HG03196 (cell line): Measurements from ENCODE around the gene SULT1A2.
"Not testable (repeated sequence)": the region's sequence is repeated elsewhere in the genome, so short reads cannot be mapped to it uniquely, and the experiment has no call there.

Source experiments
- ATAC-seq: cut with Tn5 transposase; IDR thresholded peaks from one replicate; pipeline ENCODE4 v1.9.1; 2021; ENCODE audit not compliant: unreplicated experiment

The SULT1A2 gene

DNA sequence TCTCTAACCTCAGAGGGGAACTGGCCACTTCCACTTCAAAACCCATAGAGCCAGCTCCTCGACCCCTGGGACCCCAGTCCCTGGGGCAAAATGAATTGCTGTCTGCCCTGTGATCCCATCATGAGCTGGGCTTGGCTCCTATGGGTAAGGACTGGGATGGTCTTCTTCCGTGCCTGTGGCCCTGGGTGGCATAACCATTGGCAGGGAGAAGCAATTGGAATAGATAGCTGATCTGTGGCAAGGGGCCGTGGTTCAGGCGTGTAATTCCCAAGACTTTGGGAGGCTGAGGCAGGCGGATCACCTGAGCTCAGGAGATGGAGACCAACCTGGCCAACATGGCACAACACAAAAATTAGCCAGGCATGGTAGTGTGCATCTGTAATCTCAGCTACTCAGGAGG, 4.3 kb downstream of the SULT1A2 start:
- ATAC-seq: no peak

GRCh38 chr16:28591355-28591754, 5.5 kb downstream of the SULT1A2 start:
- ATAC-seq: no peak

- no peak for ATAC-seq
These were observed 6.2 kb downstream of the SULT1A2 start for GRCh38 chr16:28590384-28591340.

DNA sequence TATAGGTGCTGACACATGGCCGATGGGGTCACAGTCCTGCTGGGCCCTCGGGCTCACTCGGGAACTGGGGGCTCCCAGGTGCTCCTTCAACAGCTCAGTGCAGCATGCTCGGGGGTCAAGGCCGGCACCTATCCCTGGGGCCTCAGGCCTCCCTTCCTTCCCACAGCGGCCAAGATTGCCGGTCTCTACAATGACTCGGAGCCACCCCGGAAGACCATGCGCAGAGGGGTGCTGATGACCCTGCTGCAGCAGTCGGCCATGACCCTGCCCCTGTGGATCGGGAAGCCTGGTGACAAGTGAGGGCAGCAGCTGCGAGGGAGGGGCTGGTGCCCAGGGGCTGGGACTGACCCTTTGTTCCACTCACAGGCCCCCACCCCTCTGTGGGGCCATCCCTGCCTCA, 6.9 kb downstream of the SULT1A2 start:
- ATAC-seq: no peak

DNA sequence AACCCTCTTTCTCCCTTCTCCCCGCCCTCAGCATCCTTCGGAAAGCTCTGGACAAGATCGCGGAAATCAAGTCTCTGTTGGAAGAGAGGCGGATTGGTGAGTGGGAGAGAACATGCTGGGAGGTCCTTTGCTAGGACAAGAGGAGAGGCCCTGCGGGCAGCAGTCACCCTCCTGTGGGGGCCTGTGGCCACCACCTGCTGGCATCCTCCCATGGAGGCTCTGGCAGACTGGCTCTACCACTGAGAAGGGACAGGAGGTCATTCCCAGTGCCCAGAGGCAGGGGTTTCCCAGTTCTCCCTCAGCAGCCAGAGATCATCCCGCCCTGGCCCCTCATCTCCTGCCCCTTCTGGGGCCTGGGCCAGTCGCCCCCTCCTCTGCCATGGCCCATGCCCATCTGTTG, 7.8 kb downstream of the SULT1A2 start:
- no peak for ATAC-seq

DNA sequence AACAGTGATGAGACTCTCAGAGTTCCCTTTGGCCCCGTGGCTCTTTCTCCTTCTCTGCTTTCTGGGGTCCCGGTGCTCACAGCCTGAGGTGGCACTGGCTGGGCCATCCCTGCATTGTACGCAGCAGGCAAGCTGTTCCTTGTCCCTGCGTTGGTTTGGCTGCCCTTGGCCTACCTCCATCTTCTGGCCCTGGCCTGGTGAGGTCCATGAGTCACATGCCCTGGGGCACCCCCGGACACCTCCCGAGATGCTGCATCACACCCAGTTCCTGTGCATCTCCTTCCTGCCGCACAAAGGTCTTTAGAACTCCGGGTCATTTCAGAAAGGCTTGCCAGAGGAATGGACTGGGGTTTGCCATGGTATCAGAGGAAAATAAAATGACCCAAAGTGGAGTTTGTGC, 9.5 kb downstream of the SULT1A2 start:
- no peak for ATAC-seq

DNA sequence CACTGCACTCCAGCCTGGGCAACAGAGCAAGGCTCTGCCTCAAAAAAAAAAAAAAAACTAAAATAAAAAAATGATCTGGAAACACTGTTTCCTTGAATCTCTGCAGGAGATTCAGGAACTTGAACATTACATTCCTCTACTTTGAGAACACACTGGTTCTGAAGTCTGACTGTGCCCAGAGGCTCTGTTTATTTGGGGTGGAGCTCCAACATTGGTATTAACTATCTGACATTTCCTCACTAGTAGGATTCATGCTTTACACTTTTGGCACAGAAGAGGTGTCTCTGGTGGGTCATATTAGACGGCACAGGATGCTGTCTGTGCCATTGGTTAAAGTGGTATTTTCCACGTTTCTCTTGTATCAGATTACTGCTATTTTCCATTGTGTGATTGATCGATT, 10.4 kb downstream of the SULT1A2 start:
- no peak for ATAC-seq

DNA sequence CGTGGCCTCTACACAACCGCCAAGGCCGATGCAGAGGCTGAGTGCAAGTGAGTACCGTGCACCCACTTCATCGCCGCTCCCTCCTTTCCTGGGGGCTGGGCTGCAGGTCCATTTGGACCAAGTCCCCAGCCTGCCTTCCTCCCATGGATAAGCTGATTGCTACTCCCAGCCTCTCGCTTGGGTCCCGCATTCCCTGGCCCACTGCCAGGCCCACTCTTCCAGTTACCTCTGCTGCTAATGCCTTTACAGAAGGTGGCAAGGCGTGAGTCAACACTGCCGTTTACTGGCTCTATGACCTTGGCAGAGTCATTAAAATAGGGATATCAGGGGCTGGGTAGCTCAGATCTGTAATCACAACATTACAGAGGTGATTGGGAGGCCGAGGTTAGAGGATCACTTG, 11.2 kb downstream of the SULT1A2 start:
- ATAC-seq: no peak

DNA sequence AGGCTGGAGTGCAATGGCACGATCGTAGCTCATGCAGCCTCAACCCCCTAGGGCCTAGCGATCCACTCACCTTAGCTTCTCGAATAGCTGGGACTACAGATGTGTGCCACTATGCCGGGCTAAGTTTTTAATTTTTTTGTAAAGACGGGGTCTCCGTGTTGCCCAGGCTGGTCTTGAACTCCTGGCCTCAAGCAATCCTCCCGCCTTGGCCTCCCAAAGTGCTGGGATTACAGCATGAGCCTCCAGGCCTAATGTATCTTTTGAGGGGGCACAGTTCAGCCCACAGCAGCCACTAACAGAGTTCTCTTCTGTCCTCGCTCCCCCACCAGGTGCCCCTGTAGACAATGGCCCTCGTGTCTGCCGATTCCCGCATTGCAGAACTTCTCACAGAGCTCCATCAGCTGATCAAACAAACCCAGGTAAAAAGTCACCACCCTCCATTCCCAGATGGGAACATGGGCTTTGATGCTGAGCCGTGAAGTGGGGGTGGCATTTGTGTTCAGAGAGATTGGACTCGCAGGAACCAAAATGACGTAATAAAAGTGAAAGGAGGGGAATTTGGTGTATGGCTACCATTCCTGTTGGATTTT, 16.0 kb downstream of the SULT1A2 start:
- ATAC-seq: no peak

DNA sequence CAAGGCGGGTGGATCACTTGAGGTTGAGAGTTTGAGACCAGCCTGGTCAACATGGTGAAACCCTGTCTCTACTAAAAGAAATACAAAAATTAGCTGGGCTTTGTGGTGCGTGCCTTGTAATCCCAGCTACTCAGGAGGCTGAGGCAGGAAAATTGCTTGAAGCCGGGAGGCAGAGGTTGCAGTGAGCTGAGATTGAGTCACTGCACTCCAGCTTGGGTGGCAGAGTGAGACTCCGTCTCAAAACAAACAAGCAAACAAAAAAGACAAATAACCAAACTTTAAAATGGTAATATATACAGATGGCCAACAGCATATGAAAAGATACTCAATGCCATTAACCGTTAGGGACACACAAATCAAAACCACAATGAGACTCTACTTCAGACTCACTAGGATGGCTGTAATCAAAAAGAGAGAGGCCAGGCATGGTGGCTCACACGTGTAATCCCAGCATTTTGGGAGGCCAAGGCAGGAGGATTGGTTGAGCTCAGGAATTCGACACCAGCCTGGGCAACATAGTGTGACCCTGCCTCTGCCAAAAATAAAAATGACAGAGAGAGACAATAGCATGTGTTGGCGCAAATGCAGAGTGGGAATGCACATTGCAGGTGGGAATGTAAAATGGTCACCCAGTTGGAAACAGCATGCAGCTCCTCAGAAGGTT, 21.3 kb downstream of the SULT1A2 start:
- ATAC-seq: no peak

DNA sequence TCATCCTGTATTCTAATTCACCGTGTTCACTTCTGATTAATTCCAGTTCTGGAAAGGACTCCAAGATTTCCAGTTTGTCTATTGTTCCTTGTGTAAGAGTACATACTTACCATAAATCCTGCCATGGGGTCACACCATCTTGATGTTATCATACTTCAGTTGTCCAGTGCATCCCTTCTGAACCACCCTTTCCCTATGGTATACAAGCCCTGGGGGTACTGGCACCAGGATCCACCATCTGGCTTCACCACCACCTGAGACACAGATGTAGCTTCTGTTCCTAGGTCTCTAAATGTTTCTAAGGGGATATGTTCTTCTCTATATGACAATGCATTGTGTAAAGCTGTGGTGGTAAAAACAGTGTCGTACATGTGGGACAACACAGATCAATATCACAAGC, 21.9 kb downstream of the SULT1A2 start:
- no peak for ATAC-seq

GRCh38 chr16:28573738-28574718, 22.8 kb downstream of the SULT1A2 start:
- ATAC-seq: no peak

DNA sequence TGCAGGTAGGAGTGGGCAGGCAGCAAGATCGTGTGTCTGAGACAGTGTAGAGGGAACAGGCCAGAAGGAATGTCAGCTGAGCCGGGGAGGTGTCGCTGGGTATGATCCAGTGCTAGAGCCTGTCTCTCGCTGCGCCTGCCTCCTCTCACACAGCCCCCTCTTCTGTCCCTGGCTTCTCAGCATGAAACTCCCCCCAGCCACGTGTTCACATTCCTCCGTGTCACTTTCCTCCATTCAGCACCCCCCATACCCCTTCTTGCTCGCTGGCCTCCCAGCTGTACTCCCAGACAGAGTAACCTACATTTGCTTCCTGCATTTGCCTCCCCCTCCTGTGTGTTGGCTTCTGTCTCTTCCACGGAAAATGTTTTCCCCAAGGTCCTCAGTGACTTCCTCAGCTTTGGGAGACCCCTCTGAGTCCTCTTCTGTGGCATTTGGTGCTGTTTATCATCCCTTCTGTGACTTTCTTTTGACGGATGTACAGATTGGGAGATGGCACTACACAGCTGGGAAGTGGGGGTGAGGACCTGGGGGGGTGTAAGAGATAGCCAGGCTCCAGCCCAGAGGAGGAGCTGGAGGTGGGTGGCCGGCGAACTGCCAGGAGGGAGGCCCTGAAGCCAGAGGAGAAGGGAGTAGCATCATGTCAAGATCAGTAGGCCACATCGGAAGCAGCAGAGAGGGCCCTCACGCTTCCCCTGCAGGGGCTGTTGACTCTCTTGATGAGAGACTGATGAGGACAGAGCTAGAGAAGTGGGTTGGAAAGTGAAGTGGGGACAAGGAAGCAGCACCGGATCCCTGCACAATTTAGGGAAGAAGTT, 23.9 kb downstream of the SULT1A2 start:
- no peak for ATAC-seq

DNA sequence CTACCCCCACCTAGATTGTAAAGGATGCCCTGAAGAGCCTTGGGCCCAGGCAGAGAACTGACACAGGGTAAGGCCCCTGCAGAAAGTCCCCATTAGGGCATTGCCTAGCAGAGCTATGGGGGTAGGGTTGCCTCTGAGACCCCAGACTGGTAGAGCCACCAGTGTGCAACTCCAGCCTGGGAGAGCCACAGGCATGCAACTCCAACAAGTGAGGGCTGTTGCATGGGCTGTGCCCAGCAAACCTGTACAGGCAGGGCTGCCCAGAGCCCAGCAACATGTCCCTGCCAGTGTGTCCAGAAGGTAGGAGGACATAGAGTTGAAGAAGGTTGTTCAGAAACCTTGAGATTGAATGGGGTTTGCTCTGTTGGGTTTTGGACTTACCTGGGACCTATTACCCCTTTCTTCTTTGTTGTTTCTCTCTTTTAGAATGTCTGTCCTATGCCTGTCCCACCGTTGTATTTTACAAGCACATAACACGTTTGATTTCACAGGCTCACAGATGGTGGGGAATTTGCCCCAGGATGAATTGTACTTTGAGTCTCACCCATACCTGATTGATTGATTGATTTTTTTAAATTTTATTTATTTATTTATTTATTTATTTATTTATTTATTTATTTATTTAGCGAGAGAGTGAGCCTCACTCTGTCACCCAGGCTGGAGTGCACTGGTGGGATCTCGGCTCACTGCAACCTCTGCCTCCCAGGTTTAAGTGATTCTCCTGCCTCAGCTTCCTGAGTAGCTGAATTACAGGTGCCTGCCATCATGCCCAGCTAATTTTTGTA, 26.7 kb downstream of the SULT1A2 start:
- ATAC-seq: no peak

- no peak for ATAC-seq
These were observed 27.8 kb downstream of the SULT1A2 start for GRCh38 chr16:28569021-28569420.

DNA sequence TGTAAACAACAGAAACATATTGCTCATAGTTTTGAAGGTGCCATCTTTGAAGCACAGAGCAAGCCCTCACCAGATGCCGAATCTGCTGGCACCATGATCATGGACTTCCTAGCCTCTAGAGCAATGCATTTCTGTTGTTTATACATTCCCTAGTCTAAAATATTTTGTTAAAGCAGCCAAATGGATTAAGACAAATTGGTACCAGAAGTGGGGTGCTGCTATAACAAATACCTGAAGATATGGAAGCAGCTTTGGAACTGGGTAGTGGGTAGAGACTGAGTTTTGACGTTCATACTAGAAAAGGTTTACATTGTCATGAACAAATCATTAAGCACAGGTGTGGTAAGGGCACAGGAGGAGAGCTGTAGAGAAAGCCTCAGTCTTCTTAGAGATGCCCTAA, 29.6 kb downstream of the SULT1A2 start:
- ATAC-seq: no peak

DNA sequence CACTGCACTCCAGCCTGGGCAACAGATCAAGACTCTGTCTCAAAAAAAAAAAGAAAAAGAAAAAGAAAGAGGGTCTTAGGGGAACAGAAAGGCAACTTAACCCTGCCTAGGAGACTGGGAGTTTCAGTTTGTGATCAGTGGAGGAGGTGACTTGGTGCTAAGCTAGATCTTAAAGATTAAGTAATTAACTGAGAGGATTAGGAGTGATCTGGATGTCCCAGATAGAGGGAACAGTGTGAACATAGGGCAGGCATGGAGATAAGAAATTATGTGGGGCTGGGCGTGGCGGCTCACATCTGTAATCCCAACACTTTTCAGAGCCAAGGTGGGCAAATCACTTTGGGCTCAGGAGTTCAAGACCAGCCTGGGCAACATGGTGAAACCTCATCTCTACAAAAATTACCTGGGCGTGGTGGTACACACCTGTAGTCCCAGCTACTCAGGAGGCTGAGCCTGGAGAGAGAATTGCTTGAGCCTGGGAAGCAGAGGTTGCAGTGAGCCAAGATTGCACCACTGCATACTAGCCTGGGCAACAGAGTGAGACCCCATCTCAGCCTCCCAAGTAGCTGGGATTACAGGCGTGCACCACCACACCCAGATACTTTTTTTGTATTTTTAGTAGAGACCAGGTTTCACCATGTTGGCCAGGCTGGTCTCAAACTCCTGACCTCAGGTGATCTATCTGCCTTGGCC, 30.5 kb downstream of the SULT1A2 start:
- ATAC-seq: not testable (repeated sequence)

GRCh38 chr16:28563218-28563617, 33.6 kb downstream of the SULT1A2 start:
- ATAC-seq: no peak

GRCh38 chr16:28562199-28562598, 34.7 kb downstream of the SULT1A2 start:
- no peak for ATAC-seq
